HG03025 (cell line): ENCODE results near the gene LCOR.
"Not testable (repeated sequence)": the region's sequence is repeated elsewhere in the genome, so short reads cannot be mapped to it uniquely, and the experiment has no call there.

Experiments
- ATAC-seq: cut with Tn5 transposase; IDR thresholded peaks from one replicate; pipeline ENCODE4 v1.9.1; 2021; ENCODE audit warnings: mild to moderate bottlenecking, moderate library complexity; ENCODE audit not compliant: unreplicated experiment, low FRiP score

LCOR gene

DNA sequence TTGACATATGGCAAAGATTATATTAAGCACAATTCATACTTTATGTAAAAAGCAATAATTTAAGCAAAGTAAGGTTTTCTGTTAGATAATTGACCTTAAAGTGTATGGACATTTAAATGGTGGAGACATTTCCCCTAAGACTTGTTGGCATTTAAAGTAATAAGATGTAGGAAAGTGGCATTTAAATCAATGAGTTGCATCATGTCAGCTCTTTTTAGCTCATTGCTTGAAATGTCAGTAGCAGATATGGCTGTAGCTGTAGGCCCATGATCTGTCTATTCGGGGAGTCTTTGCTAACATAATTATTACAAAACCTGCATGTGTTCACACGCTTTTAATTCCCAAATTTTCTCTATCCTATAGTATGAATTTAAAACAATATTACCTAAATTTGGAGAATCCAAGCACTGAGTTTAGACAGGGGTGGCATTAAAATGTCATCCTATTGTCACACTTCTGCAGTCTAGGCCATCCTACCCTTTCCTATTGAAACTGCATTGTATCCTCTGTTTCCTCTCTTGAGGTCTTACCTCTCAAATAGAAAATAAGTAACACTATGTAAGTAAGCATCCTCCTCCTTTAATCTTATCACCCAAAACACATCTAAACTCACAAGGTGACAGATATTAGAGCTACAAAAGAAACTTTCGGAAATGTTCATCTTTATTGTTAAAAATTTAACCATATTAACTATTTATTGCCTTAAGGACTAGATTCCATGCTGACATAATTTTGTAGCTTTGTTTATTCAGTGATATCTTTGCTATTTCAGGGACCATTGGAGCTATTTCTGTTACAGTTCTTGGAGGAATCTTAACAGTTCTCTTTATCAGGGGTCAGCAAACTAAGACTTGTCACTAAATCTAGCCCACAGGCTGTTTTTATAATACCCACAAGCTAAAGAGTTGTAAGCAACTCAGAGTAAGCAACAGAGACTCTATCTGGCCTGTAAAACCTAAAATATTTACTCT, 91.2 kb downstream of the LCOR start:
- ATAC-seq = no peak

- no peak for ATAC-seq
These were observed 92.8 kb downstream of the LCOR start for GRCh38 chr10:96924861-96925260.

DNA sequence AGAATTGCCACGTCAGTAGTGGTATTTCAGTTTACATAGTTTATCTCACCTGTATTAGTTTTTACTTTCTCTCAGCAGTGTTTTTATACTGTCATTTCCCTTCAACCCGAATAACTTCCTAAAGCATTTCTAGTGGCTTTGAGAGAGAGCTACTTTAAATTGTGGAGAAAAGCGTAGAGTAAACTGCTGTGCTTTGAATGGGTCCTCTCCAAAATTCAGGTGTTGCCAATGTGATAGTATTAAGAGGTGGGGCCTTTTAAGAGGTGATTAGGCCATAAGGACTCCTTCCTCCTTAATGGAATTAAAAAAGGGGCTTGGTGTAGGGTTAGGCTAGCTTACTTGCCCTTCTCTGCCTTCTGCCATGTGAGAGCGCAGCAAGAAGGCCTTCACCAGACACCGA, 98.4 kb downstream of the LCOR start:
- no peak for ATAC-seq

GRCh38 chr10:96935148-96935547, 103.0 kb downstream of the LCOR start:
- ATAC-seq = no peak

DNA sequence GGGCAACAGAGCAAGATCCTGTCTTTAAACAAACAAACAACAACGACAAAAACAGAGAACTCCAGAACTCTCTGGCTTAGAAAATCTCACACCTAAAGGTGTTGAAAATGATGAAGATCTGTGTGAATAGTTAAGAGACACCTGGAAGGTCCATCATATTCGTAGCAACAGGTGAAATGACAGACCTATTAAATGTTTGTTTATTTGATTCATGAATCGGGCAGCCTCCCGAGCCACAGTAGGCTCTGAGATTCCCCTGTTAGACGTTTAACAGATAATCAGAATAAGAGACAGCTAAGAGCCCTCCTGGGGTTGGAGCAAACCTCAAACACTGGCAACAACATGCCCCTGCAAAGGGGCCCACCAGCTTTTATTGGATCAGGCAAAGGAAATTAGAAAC, 103.7 kb downstream of the LCOR start:
- ATAC-seq = no peak

- ATAC-seq = not testable (repeated sequence)
These were observed 111.1 kb downstream of the LCOR start for GRCh38 chr10:96943161-96943560.

DNA sequence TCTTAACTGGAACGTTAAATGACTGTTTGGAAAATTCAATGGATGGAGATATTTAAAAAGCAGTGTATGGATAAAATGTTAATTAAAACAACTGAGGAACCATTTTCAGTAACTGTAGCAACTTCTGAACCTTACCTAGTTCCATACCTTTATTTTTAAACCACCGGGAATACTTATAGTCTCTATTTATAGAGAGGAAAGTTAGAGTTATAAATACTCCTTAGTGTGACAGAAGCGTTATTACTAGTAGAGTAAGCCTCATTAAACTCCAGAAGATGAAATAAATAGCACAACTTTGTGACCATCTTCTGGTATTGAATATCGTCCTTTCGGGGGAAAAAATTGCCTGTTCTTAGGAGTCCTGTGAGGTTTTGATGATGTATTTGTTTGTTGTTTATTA, 114.9 kb downstream of the LCOR start:
- no peak for ATAC-seq

GRCh38 chr10:96949039-96949683, 117.1 kb downstream of the LCOR start:
- ATAC-seq = no peak

GRCh38 chr10:96951954-96952353, 119.9 kb downstream of the LCOR start:
- no peak for ATAC-seq

GRCh38 chr10:96955794-96956193, 123.7 kb downstream of the LCOR start:
- no peak for ATAC-seq

- no peak for ATAC-seq
These were observed 126.0 kb downstream of the LCOR start for GRCh38 chr10:96958071-96958470.

GRCh38 chr10:96959733-96960132, 127.6 kb downstream of the LCOR start:
- no peak for ATAC-seq

DNA sequence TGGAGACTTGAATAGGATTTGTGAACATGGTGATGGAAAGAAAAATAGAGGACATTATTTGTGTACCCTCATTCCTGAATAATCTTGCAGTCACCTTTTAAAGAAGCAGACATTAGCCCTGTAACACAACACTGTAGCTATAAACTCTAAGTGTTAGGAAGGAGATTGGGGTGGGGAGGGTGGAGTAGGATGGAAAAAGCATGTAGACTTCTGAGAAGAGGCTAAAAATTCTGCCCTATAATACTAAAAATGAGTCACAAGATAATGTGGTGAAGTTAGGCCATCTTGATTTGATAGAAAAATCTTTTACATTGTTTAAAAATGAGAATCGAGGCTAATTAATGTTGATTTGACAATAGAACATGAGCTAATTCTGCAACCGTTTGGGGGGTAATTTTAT, 128.8 kb downstream of the LCOR start:
- no peak for ATAC-seq

- no peak for ATAC-seq
These were observed 132.0 kb downstream of the LCOR start for GRCh38 chr10:96964131-96964530.

DNA sequence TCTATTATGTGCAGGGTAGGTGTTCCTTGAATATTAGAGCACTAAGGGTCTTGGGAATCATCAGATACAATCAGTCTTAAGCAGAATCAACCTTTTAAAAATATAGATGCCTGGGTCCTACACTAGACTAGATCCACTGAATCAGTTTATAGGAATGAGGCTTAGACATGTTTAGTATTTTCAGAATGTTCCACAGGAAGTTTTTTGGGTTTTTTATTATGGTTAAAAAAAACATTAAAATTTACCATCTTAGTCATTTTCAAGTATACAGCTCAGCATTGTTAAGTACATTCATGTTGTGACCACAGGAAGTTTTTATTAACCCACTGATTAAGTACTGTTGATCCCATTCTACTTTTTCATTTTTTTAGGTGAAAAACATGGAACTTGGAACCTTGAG, 135.7 kb downstream of the LCOR start:
- no peak for ATAC-seq

DNA sequence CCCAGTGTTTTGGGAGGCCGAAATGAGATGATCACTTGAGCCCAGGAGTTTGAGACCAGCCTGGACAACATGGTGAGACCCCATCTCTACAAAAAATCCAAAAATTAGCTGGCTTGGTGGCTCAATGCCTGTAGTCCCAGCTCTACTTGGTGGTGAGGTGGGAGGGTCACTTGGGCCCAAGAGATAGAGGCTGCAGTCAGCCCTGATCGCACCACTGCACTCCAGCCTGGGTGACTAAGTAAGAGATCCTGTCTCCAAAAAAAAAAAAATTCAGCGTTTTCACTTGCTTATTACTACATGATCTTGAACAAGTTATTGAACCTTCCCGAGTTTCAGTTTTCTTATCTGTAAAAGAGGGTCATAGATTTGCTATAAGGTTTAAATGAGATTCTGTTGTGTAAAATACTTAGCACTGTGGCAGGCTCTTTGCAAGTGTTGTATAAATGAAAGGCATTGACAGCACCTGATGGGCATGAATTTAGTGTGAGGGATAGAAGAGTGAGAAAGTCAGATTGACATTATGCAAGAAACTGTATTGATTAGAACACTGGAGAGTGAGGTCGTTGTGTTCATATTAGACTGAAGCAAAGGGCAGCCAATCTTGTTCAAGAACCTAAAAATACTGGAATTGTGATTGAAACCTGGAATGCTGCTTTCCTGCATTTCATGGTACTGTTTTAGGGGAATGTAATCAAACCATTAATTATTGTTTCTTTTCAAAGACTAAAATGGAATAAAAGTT, 136.8 kb downstream of the LCOR start:
- no peak for ATAC-seq

DNA sequence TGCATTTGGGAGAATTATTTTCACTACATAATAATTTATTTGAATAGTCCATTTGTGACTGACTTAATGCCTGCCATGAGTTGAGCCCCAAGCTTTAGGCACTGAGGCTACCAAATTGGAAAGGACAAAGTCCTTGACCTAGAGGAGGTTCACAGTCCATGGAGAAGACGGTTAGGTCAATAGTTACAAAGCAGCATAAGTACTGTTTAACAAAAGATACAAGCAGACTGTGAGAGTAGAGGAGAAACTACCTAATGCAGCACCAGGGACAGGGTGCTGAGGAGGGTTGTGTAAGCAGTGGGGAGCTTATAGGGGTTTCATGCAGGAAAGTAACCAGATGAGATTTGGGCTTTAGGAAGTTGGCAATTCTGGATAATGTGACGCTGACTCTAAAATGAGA, 139.2 kb downstream of the LCOR start:
- ATAC-seq = no peak

DNA sequence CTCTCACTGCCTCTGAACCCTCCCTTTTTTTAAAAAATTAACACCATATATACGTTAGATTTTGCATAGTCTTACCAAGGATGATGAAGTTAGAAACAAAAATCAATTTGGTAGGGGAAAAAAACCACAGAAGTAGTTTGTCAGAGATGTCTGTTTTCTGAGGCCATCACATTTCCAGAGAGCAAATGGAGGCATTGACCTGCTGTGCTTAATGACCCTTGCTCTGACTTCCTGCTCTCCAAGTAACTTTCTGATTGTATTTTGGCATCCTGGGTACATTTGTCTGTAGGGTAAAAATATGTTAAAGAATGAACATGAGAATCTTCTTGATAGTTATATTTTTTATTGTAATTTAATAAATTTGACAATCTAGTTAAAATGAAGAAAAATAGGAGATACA, 140.2 kb downstream of the LCOR start:
- ATAC-seq = no peak

- no peak for ATAC-seq
These were observed 142.0 kb downstream of the LCOR start for GRCh38 chr10:96973809-96974747.

DNA sequence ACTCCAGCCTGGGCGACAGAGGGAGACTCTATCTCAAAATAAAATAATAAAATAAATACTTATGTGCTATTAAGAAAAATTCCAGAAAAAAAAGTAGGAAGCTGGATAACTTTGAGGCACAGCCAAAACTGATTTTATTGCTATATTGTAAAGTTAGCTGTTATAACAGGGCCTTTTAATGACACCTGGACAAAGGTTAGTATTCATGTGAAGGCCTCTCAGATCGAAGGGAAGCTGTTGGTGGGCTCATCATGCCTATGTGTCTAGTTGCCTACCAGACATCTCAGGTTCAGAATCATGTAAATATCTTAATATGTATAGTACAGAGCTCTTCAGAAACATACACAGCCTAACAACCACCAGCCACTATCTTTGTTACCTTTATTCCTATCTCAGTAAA, 143.0 kb downstream of the LCOR start:
- ATAC-seq = no peak
